ENCODE measurements around the gene RRP12. TPM values are rescaled to one million over a fixed set of nuclear protein-coding genes. Genes with fewer than 3 reads are reported as not detected.

The RRP12 gene
- total RNA-seq, 1 experiment from 2014 or later: 86.2 TPM

DNA sequence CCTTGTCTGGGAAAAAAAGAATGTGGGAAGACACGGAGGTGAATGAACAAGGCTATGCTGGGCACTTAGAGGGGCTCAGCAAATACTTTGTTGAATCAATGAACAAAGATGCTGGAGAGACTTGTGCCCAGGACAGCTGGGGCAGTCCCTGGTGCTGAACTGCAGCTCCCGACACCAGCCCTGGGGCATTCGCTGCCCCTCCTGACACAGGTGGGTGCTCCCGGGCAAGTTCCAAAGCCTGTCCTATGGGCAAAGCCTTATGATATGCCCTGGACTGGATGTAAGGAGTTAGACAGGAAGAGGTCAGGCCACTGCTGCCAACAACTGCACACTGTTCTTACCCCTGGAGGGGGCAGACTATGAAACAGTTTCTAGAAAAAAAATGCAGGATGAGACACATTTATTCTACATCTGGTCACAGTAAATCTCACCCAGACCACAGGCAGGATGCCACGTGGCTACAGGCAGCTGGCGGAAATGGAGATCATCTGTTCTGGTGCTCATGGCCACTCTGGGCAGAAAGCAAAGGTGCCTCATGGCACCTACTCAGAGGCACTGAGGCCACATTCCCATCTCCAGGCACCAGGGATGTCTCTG is 44.7 kb downstream of the RRP12 start:
- DNase-seq (ENCODE audit: low spot score): no peak
- Histone ChIP-seq H3K27ac (ENCODE audit: low read depth, low read length, poor library complexity, severe bottlenecking) (no peak overlapping the region), H3K4me3 (ENCODE audit: low read depth, low read length, poor library complexity, severe bottlenecking) (no peak overlapping the region), H3K27me3 (replicated peaks; ENCODE audit: insufficient read depth, low read depth, low read length, poor library complexity) (no peaks in the 10 kb centered on the region), H3K36me3 (ENCODE audit: insufficient read depth, low read length, poor library complexity, severe bottlenecking) (peaks cover 9% of the 10 kb centered on the region), H3K9me3 (ENCODE audit: low read depth, low read length, poor library complexity, severe bottlenecking) (no peaks in the 10 kb centered on the region), H3K4me1 (ENCODE audit: insufficient read depth, low read length, poor library complexity, severe bottlenecking) (no peaks in the 10 kb centered on the region)
- TF ChIP-seq, protein P1, sequence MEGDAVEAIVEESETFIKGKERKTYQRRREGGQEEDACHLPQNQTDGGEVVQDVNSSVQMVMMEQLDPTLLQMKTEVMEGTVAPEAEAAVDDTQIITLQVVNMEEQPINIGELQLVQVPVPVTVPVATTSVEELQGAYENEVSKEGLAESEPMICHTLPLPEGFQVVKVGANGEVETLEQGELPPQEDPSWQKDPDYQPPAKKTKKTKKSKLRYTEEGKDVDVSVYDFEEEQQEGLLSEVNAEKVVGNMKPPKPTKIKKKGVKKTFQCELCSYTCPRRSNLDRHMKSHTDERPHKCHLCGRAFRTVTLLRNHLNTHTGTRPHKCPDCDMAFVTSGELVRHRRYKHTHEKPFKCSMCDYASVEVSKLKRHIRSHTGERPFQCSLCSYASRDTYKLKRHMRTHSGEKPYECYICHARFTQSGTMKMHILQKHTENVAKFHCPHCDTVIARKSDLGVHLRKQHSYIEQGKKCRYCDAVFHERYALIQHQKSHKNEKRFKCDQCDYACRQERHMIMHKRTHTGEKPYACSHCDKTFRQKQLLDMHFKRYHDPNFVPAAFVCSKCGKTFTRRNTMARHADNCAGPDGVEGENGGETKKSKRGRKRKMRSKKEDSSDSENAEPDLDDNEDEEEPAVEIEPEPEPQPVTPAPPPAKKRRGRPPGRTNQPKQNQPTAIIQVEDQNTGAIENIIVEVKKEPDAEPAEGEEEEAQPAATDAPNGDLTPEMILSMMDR (conservative IDR thresholded peaks at IDR 0.05; ENCODE audit: low read depth, low read length): no peak
- no peak for TF ChIP-seq EZH2 (IDR thresholded peaks at IDR 0.05; ENCODE audit: borderline replicate concordance, low read depth, low read length, poor library complexity, severe bottlenecking)
- CTCF ChIA-PET: no interaction called here
- TSS peak; percentile 89 for BruUV-seq (replicated peaks)
- POLR2A ChIA-PET (ENCODE audit: low non-redundant PET): no interaction called here
- intact Hi-C loops (cut with micrococcal nuclease; ENCODE audit: unreplicated experiment): no loop called here

DNA sequence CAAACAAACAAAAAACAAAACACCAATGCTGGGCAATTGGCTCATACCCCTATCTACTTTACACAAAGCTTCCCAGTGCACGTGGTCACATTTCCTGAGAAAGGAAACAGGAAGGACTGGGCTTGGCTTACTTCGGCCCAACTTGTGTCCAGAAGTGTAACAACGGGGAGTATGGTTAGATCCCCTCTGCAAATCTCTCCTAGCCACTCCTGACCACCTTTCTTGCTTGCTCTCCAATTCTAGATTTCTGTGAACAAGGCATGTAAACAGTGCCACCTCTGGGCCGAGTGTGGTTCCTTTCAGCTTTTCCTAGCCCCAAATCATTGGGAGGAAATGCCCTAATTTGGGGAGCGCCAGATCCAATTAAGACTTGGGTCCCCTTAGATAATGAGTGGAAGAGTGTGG is 45.6 kb downstream of the RRP12 start:
- intact Hi-C loops (cut with micrococcal nuclease; ENCODE audit: unreplicated experiment): no loop called here
- Histone ChIP-seq H3K27ac (ENCODE audit: low read depth, low read length, poor library complexity, severe bottlenecking) (no peak overlapping the region), H3K9me3 (ENCODE audit: low read depth, low read length, poor library complexity, severe bottlenecking) (no peaks in the 10 kb centered on the region), H3K27me3 (replicated peaks; ENCODE audit: insufficient read depth, low read depth, low read length, poor library complexity) (no peaks in the 10 kb centered on the region), H3K36me3 (ENCODE audit: insufficient read depth, low read length, poor library complexity, severe bottlenecking) (peaks cover 9% of the 10 kb centered on the region), H3K4me3 (ENCODE audit: low read depth, low read length, poor library complexity, severe bottlenecking) (no peak overlapping the region), H3K4me1 (ENCODE audit: insufficient read depth, low read length, poor library complexity, severe bottlenecking) (no peaks in the 10 kb centered on the region)
- TF ChIP-seq, protein P1 (conservative IDR thresholded peaks at IDR 0.05; ENCODE audit: low read depth, low read length): peak; percentile 60
- TF ChIP-seq EZH2 (IDR thresholded peaks at IDR 0.05; ENCODE audit: borderline replicate concordance, low read depth, low read length, poor library complexity, severe bottlenecking): no peak
- ChIA-PET POLR2A (ENCODE audit: low non-redundant PET) (interaction anchor here (0.6 kb wide), 1 partner anchor 934 kb away, joined by 3 read pairs; no protein-coding TSS in a partner anchor), CTCF (interaction anchor here (0.7 kb wide), 2 partner anchors 57 to 76 kb away, joined by 4 to 8 read pairs; no protein-coding TSS in a partner anchor)
- no TSS peak for BruUV-seq (replicated peaks)
- peak; percentile 17 for DNase-seq (ENCODE audit: low spot score)

DNA sequence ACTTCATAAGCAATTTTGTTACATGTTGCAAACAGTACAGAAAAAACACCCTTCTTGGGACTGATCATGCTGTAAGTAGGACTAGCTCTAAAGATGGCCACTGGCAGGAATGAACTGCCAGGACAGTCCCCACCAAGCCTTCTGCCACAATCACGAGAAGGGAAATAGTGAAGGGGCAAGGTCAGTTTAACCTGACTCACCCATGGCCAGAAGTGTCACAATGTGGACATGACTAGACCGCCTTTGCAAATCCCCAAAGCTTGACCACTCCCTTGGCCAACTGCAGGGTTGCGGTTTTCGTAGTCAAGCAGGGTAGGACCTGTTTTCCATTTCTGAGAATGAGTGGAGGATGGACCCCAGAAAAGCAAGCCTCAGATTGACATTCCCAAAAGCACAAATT is 47.2 kb downstream of the RRP12 start:
- no peak for DNase-seq (ENCODE audit: low spot score)
- Histone ChIP-seq H3K4me1 (ENCODE audit: insufficient read depth, low read length, poor library complexity, severe bottlenecking) (no peaks in the 10 kb centered on the region), H3K4me3 (ENCODE audit: low read depth, low read length, poor library complexity, severe bottlenecking) (no peak overlapping the region), H3K27me3 (replicated peaks; ENCODE audit: insufficient read depth, low read depth, low read length, poor library complexity) (no peaks in the 10 kb centered on the region), H3K36me3 (ENCODE audit: insufficient read depth, low read length, poor library complexity, severe bottlenecking) (peaks cover 9% of the 10 kb centered on the region), H3K9me3 (ENCODE audit: low read depth, low read length, poor library complexity, severe bottlenecking) (no peaks in the 10 kb centered on the region), H3K27ac (ENCODE audit: low read depth, low read length, poor library complexity, severe bottlenecking) (no peak overlapping the region)
- ChIA-PET CTCF (no interaction called here), POLR2A (ENCODE audit: low non-redundant PET) (no interaction called here)
- TF ChIP-seq, protein P1 (conservative IDR thresholded peaks at IDR 0.05; ENCODE audit: low read depth, low read length): no peak
- TF ChIP-seq EZH2 (IDR thresholded peaks at IDR 0.05; ENCODE audit: borderline replicate concordance, low read depth, low read length, poor library complexity, severe bottlenecking): no peak
- intact Hi-C loops (cut with micrococcal nuclease; ENCODE audit: unreplicated experiment): no loop called here
- no TSS peak for BruUV-seq (replicated peaks)
